Body of pancreas (tissue), 4 donors: Measurements from ENCODE around the gene RNF112. TPM values are rescaled to one million over a fixed set of nuclear protein-coding genes. Genes with fewer than 3 reads are reported as not detected.

ENCODE experiments used
- ATAC-seq: fragments of 150-250 bp; one replicate; pipeline ENCODE4 v1.9.1; 2016
- DNase-seq, 4 donors: peaks; one replicate each; pipeline ENCODE4 v3.0.0-alpha.2; 2019
- H3K27ac ChIP-seq, 4 donors: fragments of 200-600 bp; sonication (generic); 1 replicate in 3 of 4; 2 replicates in 1 of 4; pipeline versions ENCODE4 v1.5.1 to v1.6.1; 2016 to 2019; ENCODE audit warnings: mild to moderate bottlenecking in 1 of 4, mixed read lengths in 1 of 4, moderate library complexity in 1 of 4
- H3K27me3 ChIP-seq, 2 donors: fragments of 200-600 bp; sonication (generic); one replicate each; pipeline ENCODE4 v1.6.0; 2016; ENCODE audit warnings: mild to moderate bottlenecking in 1 of 2
- H3K36me3 ChIP-seq, 2 donors: fragments of 200-600 bp; sonication (generic); replicated peaks in 1 of 2; 2 replicates each; pipeline ENCODE4 v1.5.1; 2016; ENCODE audit warnings: low read depth in 2 of 2; ENCODE audit not compliant: insufficient read depth in 1 of 2
- H3K4me1 ChIP-seq: fragments of 200-600 bp; sonication (generic); one replicate; pipeline ENCODE4 v1.6.0; 2016
- H3K4me3 ChIP-seq, 2 donors: fragments of 200-600 bp; sonication (generic); 1 replicate in 1 of 2; 2 replicates in 1 of 2; pipeline ENCODE4 v1.5.1; 2016 to 2019
- H3K9me3 ChIP-seq, 3 donors: fragments of 200-600 bp; sonication (generic); 1 replicate in 2 of 3; 2 replicates in 1 of 3; pipeline ENCODE4 v1.5.1; 2016
- CTCF ChIP-seq, 7 experiments: fragments of 450-650 bp in 4 of 7; fragments of 200-600 bp in 3 of 7; sonication (generic) in 3 of 7; IDR thresholded peaks; one replicate each; pipeline ENCODE4 v1.5.1; 2016 to 2019; ENCODE audit warnings: antibody characterized with exemption in 7 of 7
- POLR2A ChIP-seq, 3 donors: fragments of 450-650 bp; IDR thresholded peaks; one replicate each; pipeline ENCODE4 v1.6.1; 2016; ENCODE audit warnings: antibody characterized with exemption in 3 of 3, mild to moderate bottlenecking in 2 of 3
- WGBS, 2 donors: methylation state at CpG; one replicate each; pipeline ENCODE4 v1.1.5; 2017; 5-methylcytosine and 5-hydroxymethylcytosine counted together
- intact Hi-C: fragments of 100-400 bp; cut with DNase I; formaldehyde crosslinking; loops from one replicate; pipeline ENCODE4 v1.15.1; 2023
- total RNA-seq, 2 donors: library from RNA; depleted of rRNA; stranded (reverse); fragments of >200 nt; gene quantifications; one replicate each; pipeline ENCODE4 v1.1.0, GENCODE V29; 2016

The RNF112 gene
- total RNA-seq, 2 donors from 2014 or later: 0.52 to 5.9 TPM

GRCh38 chr17:19381361-19381740, 29.7 kb upstream of the RNF112 start:
- no peak overlapping the region for H3K27ac ChIP-seq
- DNase-seq (peak in 1 of 4 donors; percentile 9), ATAC-seq (no peak)
- H3K9me3 ChIP-seq: no peaks in the 10 kb centered on the region
- 93% methylated on average over 2 to 7 of the region's 7 CpGs for WGBS, 2 donors
- intact Hi-C loops: no loop called here
- H3K4me1 ChIP-seq: peaks cover 16% of the 10 kb centered on the region
- H3K36me3 ChIP-seq: peaks cover 0 to 13% of the 10 kb centered on the region in 2 donors
- H3K4me3 ChIP-seq: no peak overlapping the region
- no peak for TF ChIP-seq CTCF (IDR thresholded peaks at IDR 0.05)
- no peaks in the 10 kb centered on the region for H3K27me3 ChIP-seq

GRCh38 chr17:19381741-19382444, 29.1 kb upstream of the RNF112 start:
- 93 to 97% methylated on average over 21 to 26 of the region's 31 CpGs for WGBS, 2 donors
- H3K9me3 ChIP-seq: no peaks in the 10 kb centered on the region
- peaks cover 15% of the 10 kb centered on the region for H3K4me1 ChIP-seq
- ATAC-seq (no peak), DNase-seq (peak in 1 of 4 donors; percentile 8)
- intact Hi-C loops: no loop called here
- H3K27ac ChIP-seq: no peak overlapping the region
- H3K36me3 ChIP-seq: peaks cover 0 to 13% of the 10 kb centered on the region in 2 donors
- TF ChIP-seq CTCF (IDR thresholded peaks at IDR 0.05): no peak
- no peak for TF ChIP-seq POLR2A (IDR thresholded peaks at IDR 0.05)
- H3K27me3 ChIP-seq: no peaks in the 10 kb centered on the region
- H3K4me3 ChIP-seq: no peak overlapping the region

GRCh38 chr17:19382531-19383444, 28.2 kb upstream of the RNF112 start:
- WGBS, 2 donors: 89 to 93% methylated on average over 6 to 13 of the region's 13 CpGs
- H3K4me1 ChIP-seq: peaks cover 10% of the 10 kb centered on the region
- H3K36me3 ChIP-seq: peaks cover 0 to 13% of the 10 kb centered on the region in 2 donors

GRCh38 chr17:19383681-19384470, 27.2 kb upstream of the RNF112 start:
- no peak for ATAC-seq
- Histone ChIP-seq H3K9me3 (no peaks in the 10 kb centered on the region), H3K36me3 (peaks cover 0 to 13% of the 10 kb centered on the region in 2 donors), H3K4me1 (peaks cover 9% of the 10 kb centered on the region), H3K27me3 (no peaks in the 10 kb centered on the region), H3K4me3 (no peak overlapping the region), H3K27ac (peak overlapping the region in 1 of 4 donors; percentile 14)
- peak in 1 of 4 donors; percentile 15 for DNase-seq
- intact Hi-C loops: no loop called here
- WGBS, 2 donors: 90 to 93% methylated on average over 6 of the region's 6 CpGs
- TF ChIP-seq CTCF (IDR thresholded peaks at IDR 0.05) (no peak), POLR2A (IDR thresholded peaks at IDR 0.05) (no peak)

More at GRCh38 chr17:19382531-19383444, 28.2 kb upstream of the RNF112 start:
- H3K9me3 ChIP-seq: no peaks in the 10 kb centered on the region
- intact Hi-C loops: no loop called here
- DNase-seq (peak in 1 of 4 donors; percentile 7), ATAC-seq (no peak)
- H3K27ac ChIP-seq: no peak overlapping the region
- TF ChIP-seq CTCF (IDR thresholded peaks at IDR 0.05): no peak
- H3K27me3 ChIP-seq: no peaks in the 10 kb centered on the region
- no peak overlapping the region for H3K4me3 ChIP-seq
